H54 (cell line): ENCODE measurements around the gene SBK2.
"Not testable (repeated sequence)": the region's sequence is repeated elsewhere in the genome, so short reads cannot be mapped to it uniquely, and the experiment has no call there.

Source experiments
- DNase-seq: peaks from one replicate; pipeline ENCODE4 v3.0.0; 2011; ENCODE audit warnings: low spot score, mixed read lengths; ENCODE audit not compliant: insufficient read length
- FAIRE-seq: peaks from 3 replicates; lab custom pipeline; 2011; peaks lifted over from hg19 to GRCh38; lab: Jason Lieb, UNC
- POLR2A ChIP-seq: IDR thresholded peaks from 2 replicates; pipeline ENCODE4 v1.6.1; 2011; ENCODE audit warnings: low read depth, mild to moderate bottlenecking, low read length

Gene SBK2

GRCh38 chr19:55516878-55517620 lies 19.9 kb downstream of the SBK2 start:
- TF ChIP-seq POLR2A = no peak
- FAIRE-seq = no peak
- DNase-seq = peak; percentile 99

GRCh38 chr19:55508120-55508519 lies 28.8 kb downstream of the SBK2 start:
- no peak for DNase-seq
- FAIRE-seq = no peak
- no peak for TF ChIP-seq POLR2A

GRCh38 chr19:55504981-55505380 lies 32.0 kb downstream of the SBK2 start:
- FAIRE-seq (no peak), DNase-seq (no peak)
- TF ChIP-seq POLR2A = no peak

GRCh38 chr19:55504252-55504603 lies 32.7 kb downstream of the SBK2 start:
- FAIRE-seq (no peak), DNase-seq (no peak)
- no peak for TF ChIP-seq POLR2A

- peak; percentile 38; the same call in 1 of the 2 replicates for TF ChIP-seq POLR2A
- DNase-seq (peak; percentile 100), FAIRE-seq (no peak)
Observed at GRCh38 chr19:55503502-55504251, 33.3 kb downstream of the SBK2 start.

- no peak for TF ChIP-seq POLR2A
- FAIRE-seq (no peak), DNase-seq (no peak)
Observed at GRCh38 chr19:55503157-55503501, 33.8 kb downstream of the SBK2 start.

- DNase-seq (no peak), FAIRE-seq (no peak)
- no peak for TF ChIP-seq POLR2A
Observed at GRCh38 chr19:55502197-55502952, 34.6 kb downstream of the SBK2 start.

GRCh38 chr19:55500368-55500952 lies 36.5 kb downstream of the SBK2 start:
- no peak for DNase-seq
- FAIRE-seq = no peak
- no peak for TF ChIP-seq POLR2A

GRCh38 chr19:55498246-55498840 lies 38.6 kb downstream of the SBK2 start:
- FAIRE-seq (no peak), DNase-seq (no peak)
- TF ChIP-seq POLR2A = no peak

- no peak for TF ChIP-seq POLR2A
- DNase-seq = no peak
- FAIRE-seq = no peak
Observed at GRCh38 chr19:55497763-55498162, 39.2 kb downstream of the SBK2 start.

GRCh38 chr19:55496820-55497219 lies 40.1 kb downstream of the SBK2 start:
- FAIRE-seq, DNase-seq: not testable (repeated sequence)

- FAIRE-seq (no peak), DNase-seq (no peak)
- no peak for TF ChIP-seq POLR2A
Observed at GRCh38 chr19:55495646-55496349, 41.1 kb downstream of the SBK2 start.

GRCh38 chr19:55494172-55494761 lies 42.7 kb downstream of the SBK2 start:
- TF ChIP-seq POLR2A = peak; percentile 50
- no peak for DNase-seq
- FAIRE-seq = no peak
